GM10847 (cell line): ENCODE results near the gene MEX3D.

Source experiments
- POLR2A ChIP-seq: IDR thresholded peaks from 2 replicates; pipeline ENCODE4 v1.6.1; 2011; ENCODE audit not compliant: insufficient read length; ENCODE audit errors: extremely low read depth

The MEX3D gene

DNA sequence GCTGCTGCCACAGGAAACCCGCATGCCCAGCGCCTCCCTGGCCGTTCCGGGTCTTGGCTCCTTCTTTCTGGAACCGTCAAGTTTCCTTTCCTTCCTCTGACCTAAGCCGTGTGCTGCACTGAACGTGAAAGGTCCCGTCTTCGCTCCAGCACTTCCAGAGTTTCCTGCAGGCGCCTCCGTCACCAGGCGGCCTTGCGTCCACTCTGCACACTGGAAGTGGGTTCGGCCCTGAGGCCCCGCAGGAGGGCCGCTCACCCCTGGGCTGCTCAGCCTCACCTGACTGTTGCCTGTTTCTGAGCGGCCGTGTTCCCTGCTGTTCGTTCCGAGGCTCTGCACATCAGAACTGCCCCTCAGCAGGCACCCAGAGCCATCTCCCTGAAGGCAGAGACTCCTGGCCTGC is 12.3 kb upstream of the MEX3D start:
- TF ChIP-seq POLR2A, result no peak

DNA sequence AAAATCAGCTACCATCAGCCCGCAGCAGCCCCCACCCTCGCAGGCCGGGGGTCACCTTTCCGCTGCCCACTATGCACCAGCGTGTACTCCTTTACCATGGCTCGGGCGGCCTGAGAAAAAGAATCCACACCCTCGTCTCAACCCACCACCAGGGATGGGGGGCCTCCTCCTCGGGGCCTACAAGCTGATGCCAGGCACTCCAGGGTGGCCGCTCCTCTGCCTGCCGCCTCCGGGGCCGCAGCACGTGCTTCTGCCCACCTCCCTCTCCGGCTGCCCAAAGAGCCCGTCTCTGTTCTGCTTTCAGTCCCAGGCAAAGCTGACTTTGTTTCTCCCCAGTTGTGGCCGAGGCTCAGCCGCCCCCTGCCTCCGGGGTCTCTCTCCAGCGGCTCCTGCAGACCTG is 11.1 kb upstream of the MEX3D start:
- TF ChIP-seq POLR2A, result no peak

DNA sequence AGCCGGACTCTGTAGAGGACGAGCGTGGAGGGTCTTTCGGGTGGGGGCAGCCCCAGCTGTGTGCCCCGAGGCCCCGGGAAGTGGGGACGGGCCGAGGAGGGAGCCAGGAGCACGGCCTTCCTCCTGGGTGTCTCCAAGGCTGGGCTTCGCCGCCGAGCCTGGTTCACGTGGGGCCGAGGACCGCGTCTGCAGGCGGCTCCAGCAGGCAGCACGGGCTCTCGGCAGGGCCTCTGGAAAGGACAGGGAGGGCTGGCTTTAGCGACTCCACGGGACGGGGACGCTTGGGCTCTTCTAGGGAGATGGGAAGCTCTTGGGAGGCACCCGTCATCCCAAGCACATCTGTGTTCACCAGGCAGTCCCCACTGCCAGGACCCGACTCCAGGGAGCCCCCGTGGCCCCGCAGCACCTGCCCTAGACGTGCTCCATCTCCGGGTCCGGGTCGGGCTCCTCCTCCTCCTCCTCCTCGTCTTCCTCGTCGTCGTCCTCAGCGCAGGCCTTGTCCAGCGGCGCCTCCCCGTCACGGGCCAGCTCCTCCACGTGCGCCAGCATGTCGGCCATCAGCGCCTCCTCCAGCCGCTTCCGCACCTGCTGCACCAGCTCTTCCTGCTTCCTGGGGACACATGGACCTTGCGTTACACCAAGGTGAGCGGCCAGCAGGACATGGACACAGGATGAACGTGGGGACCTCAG is 9.9 kb upstream of the MEX3D start:
- no peak for TF ChIP-seq POLR2A

DNA sequence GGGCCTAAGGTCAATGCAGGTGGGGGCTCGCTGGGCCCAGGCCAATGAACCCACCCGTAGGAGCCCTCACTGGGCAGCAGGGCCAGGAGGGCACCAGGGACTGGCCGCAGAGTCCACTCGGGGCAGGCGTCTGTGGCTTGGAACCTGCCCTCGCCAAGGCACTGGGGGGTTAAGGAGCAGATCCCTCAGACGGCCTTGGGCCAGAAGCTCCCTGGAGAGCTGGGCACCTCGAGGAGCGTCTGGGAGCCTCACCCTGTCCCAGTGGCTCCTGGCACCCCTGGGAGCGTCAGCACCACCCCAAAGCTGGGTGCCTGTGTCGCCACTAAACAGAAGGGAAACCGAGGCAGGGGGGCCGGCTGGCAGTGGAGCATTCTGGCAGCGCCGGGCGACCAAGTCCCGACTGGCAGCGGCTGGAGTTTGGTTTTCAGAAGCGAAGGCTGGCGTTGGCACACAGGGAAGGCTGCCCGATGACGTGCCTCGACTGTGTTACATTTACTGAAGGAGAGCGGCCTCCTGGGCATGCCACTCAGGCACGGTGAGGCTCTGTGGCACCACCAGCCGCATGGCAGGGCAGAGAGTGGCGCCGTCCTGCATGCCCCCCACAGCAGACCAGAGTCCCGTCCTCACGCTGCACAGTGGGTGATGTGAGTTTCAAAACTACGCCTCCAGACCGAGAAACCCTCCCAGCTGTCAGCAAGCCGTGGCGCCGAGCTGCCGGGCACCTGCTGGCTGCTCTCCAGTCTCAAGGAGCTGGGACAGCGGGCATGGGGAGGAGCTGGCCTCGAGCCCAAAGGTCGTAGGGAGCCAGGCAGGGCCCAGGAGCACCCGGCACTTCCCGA is 9.2 kb upstream of the MEX3D start:
- TF ChIP-seq POLR2A, result no peak

DNA sequence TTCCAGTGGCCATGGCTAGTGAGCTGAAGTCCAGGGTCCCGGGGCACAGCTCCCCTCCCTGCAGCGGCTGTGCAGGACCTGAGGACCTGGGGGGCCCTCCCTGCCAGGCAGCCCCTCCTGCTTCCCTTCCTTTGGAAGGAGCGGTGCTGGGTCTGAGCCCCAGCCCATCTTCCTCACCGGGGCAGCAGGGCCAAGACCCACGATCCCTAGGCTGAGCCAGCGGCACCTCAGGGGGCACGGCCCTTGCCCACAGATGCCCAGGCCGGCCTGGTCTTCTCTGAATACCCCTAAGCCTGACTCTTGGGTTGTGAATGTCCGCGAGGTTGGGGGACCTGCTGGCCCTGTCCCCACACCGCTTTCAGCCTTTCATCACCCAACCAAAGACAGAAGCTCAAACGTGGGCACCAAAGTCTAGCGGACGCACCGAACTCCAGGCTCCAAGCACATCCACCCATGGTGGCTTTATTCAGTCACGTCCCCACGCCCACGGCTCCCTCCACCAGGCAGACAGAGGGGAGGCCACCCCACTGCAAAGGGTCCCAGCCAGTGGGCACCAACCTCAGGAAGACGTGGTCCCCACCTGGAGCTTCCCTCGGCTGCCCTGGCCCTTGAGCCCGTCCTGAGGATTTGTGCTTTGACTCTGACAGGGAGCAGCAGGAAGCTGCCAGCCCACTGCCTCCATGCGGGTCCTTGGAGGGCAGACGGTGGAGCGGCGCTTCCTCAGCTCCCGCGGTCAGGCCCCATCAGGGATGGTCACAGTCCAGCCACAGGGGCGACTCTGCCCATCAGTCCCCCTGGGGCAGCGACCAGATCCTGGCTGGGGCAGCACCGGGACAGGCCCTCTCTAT is 8.3 kb upstream of the MEX3D start:
- TF ChIP-seq POLR2A, result no peak

DNA sequence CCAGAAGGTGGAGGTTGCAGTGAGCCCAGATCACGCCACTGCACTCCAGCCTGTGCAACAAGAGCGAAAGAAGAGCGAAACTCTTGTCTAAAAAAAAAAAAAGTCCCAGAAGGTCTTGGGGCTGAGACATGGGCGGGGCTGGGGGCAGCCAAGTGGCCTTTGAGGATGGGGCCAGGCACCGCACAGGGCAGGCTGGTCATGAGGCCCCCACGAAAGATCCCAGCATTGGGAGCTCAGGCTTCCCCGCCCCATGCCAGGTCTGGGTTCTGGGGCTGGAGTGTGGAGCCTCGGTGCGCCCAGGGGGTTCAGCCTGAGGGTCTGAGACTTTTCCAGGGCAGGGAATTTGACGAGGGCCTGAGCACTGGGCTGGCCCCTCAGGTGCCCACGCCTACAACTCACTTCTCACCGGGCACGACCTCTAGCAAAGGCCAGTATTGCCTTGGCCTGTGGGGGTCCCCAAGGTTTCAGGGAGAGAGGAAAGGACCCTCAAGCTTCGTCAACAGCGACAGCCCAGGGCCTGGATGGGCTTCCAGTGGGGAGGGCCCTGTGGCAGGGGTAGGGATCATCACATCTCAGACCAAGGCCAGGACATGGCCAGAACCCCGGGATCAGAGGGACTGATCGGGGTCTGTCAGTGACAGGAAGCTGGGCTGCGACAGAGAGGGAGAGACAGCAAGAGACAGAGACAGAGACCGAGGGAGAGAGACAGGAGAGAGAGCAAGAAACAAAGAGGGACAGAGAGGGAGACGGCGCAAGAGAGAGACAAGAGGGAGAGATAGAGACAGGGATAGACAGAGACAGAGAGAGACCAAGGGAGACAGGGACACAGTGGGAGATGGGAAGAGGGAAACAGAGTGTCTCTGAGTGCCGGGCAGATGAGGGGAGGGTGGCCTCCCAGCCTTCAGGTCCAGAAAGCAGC is 7.5 kb upstream of the MEX3D start:
- no peak for TF ChIP-seq POLR2A

DNA sequence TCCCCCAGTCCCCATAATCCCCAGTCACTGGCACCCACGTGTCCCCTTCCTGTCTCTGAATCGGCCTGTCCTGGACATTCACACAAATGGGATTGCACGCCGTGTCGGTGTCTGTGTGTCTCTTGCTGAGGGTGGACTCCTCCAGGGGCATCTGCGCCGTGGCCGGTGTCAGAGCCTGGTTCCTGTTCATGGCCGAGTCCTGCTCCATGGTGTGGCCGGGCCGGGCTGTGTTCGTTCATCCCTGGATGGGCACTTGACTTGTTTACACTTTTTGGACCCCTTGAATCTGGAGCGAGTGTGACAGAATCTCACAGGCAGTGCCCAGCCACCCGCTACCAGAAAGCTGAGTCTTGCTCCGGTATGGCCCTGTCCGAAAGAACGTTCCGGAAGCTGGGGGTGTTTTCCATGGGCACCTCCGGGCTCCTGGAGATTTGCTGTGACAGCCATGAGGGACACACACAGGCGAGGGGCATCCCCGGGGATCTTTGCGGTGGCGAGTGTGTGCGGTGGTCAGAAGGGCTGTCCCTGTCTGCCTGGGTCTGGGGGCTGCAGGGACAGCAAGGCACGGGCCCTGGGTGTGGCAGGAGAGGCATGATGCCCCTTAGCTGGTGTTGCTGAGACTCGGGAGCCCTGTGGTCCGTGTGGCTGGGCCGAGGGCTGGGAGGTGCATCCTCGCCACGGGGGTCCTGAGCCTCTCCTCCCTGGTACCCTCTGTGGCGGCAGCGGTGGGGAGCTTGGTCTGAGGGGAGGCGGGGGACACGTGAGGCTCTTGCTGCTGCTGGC is 6.4 kb upstream of the MEX3D start:
- TF ChIP-seq POLR2A, result no peak

DNA sequence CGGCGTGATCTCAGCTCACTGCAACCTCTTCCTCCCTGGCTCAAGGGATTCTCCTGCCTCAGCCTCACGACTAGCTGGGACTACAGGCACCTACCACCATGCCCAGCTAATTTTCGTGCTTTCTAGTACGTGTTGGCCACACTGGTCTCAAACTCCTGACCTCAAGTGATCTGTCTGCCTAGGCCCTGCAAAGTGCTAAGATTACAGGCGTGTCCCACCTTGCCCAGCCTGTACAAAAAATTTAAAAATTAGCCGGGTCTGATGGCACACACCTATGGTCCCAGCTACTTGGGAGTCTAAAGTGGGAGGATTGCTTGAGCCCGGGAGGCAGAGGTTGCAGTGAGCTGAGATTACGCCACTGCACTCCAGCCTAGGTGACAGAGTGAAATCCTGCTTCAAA is 4.7 kb upstream of the MEX3D start:
- TF ChIP-seq POLR2A, result no peak

DNA sequence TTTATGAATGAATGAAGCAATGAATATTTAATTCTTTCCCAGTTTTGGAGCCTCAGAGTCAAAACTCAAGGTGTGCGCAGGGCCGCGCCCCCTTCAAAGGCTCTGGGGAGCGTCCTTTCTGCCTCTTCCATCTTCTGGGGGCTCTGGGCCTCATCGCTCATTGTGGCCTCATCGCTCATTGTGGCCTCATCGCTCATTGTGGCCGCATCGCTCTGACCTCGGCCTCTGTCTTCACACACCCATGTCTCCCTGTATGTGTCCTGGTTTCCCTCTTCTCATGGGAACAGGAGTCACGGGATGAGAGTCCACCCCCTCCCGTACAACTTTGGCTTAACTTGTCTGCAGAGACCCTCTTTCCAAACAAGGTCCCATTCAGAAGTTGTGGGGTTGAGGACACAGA is 3.2 kb upstream of the MEX3D start:
- no peak for TF ChIP-seq POLR2A

DNA sequence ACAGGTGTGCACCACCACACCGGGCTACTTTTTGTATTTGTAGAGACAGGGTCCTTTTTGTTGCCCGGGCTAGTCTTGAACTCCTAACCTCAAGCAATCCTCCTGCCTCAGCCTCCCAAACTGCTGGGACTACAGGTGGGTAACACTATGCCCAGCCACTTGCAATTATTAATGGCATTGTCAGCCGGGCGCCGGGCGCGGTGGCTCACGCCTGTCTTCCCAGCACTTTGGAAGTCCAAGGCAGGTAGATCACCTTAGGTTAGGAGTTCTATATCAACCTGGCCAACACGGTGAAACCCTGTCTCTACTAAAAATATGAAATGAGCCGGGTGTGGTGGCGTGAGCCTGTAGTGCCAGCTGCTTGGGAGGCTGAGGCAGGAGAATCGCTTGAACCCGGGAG is 2.7 kb upstream of the MEX3D start:
- TF ChIP-seq POLR2A, result no peak

DNA sequence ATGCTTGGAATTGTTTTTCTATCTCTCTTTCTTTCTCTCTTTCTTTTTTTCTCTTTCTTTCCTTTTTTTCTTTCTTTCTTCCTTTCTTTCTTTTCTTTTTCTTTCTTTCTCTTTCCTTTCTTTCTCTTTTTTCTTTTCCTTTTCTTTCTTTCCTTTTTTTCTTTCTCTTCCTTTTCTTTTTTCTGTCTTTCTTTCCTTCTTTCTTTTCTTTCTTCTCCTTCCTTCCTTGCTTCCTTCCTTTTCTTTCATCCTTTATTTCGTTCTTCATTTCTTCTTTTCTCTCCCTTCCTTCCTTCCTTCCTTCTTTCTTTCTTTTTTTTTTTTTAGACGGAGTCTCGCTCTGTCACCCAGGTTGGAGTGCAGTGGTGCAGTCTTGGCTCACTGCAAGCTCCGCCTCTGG is 1.9 kb upstream of the MEX3D start:
- no peak for TF ChIP-seq POLR2A

DNA sequence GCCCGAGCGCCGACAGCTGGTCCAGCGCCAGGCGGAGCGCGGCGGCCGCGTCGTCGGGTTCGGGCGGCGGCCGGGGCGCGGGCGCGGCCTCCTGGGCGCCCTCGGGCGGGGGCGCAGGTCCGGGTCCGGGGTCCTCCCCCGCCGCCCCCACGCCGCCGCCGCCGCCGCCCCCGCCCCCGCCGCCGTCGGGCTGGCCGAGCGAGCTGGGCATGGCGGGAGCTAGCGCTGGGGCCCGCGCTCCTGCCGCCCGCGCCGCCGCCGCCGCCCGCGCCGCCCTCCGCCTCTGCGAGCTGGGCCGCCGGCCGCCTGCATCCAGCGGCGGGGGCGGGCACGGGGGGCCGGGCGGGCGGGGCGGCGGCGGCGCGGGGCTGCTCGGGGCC is 287 bp downstream of the MEX3D start:
- no peak for TF ChIP-seq POLR2A

DNA sequence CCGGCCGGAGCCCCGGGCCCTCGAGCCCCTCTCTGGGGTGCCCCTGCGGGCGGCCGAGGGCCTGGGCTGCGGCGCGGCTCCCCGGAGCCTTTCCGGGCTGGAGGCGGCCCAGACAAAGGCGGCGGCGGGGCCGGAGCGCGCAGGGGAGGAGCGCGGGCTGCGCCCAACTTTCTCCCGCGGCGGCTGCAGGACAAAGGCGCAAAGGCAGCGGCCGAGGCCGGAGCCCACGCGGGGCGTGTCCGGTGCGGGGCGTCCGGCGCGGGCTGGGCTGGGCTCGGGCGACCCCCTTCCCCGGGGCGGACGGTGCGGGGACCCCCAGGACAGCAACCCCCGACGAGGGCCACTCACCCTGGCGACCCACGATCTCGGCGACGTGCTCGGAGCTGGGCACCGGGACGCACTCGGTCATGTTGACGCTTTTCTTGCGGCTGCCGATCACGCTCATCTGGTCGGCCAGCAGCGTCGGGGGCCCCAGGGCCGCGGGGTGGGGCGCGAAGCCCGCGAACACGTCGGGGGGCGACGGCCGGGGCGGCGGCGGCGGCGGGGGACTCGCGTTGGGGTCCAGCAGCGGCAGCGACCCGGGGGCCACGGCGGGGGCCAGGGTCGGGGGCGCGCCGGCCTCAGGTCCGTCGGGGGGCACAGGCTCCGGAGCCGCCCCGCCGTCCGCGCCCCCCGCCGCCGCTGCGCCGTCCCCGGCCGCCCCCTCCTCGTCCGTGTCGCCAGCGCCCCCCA is 843 bp downstream of the MEX3D start:
- no peak for TF ChIP-seq POLR2A
